Kidney (tissue), 14 donors: ENCODE data around the gene ICA1. TPM values are rescaled to one million over a fixed set of nuclear protein-coding genes. Genes with fewer than 3 reads are reported as not detected.
A peak's percentile ranks its signal among the peaks of the same experiment; 100 is the strongest.

Source experiments
- DNase-seq, 5 donors: peaks; one replicate each; pipeline ENCODE4 v3.0.0-alpha.2; 2013 to 2020
- FAIRE-seq: peaks from 2 replicates; lab custom pipeline; 2012; peaks lifted over from hg19 to GRCh38; lab: Jason Lieb, UNC
- H3K27ac ChIP-seq, 2 donors: one replicate each; pipeline ENCODE4 v1.7.0; 2013; ENCODE audit warnings: low read depth in 2 of 2, low read length in 2 of 2, inconsistent platforms in 1 of 2
- H3K27me3 ChIP-seq: one replicate; pipeline ENCODE4 v1.7.1; 2013; ENCODE audit warnings: low read length, inconsistent platforms; ENCODE audit not compliant: control insufficient read depth, insufficient read depth
- H3K36me3 ChIP-seq, 3 donors: one replicate each; pipeline versions ENCODE4 v1.7.0 to v1.7.1; 2013; ENCODE audit warnings: low read length in 3 of 3, control low read depth in 1 of 3, inconsistent platforms in 1 of 3; ENCODE audit not compliant: insufficient read depth in 3 of 3, control insufficient read depth in 2 of 3
- H3K4me1 ChIP-seq, 3 donors: one replicate each; pipeline versions ENCODE4 v1.7.0 to v1.7.1; 2013; ENCODE audit warnings: low read length in 3 of 3, inconsistent platforms in 1 of 3, low read depth in 1 of 3; ENCODE audit not compliant: control insufficient read depth in 2 of 3, insufficient read depth in 2 of 3
- H3K4me3 ChIP-seq, 3 donors: one replicate each; pipeline versions ENCODE4 v1.7.0 to v1.8.1; 2013; ENCODE audit warnings: low read length in 3 of 3, control low read depth in 1 of 3, inconsistent platforms in 1 of 3
- H3K9ac ChIP-seq, 3 donors: one replicate each; pipeline versions ENCODE4 v1.7.0 to v1.7.1; 2013; ENCODE audit warnings: low read length in 3 of 3, control low read depth in 1 of 3, inconsistent platforms in 1 of 3
- H3K9me3 ChIP-seq, 3 donors: one replicate each; pipeline versions ENCODE4 v1.7.0 to v1.7.1; 2013; ENCODE audit warnings: low read length in 3 of 3, control low read depth in 1 of 3, inconsistent platforms in 1 of 3; ENCODE audit not compliant: control insufficient read depth in 2 of 3, insufficient read depth in 1 of 3
- intact Hi-C: fragments of 100-400 bp; cut with DNase I; formaldehyde crosslinking; loops from one replicate; pipeline ENCODE4 v1.11.1; 2022
- polyA plus RNA-seq: library from polyadenylated mRNA; stranded (reverse); fragments of 350-450 nt; fragmentation: Illumina TruSeq; extraction: RNeasy Lipid Tissue Mini Kit (QIAGEN cat#74804); gene quantifications from one replicate; pipeline ENCODE4 v1.2.3, GENCODE V29; 2014; ENCODE audit warnings: low read depth, low replicate concordance; ENCODE audit not compliant: insufficient read depth
- total RNA-seq: library from RNA; stranded (reverse); fragmentation: NEBNext Ultra II Directional; extraction: Animal tissue kit (Norgen Biotek cat#: 25700); gene quantifications from one replicate; pipeline ENCODE4 v1.2.1, GENCODE V29; 2021
- TF ChIP-seq, protein P1 (sequence below): IDR thresholded peaks from 3 replicates; pipeline ENCODE4 v1.5.1; 2012; ENCODE audit warnings: mild to moderate bottlenecking, moderate library complexity, borderline replicate concordance; ENCODE audit not compliant: insufficient read depth; ENCODE audit errors: extremely low read depth
- donor health status: control.
- donor health status: control.
- donor health status: control.
- donor health status: control.
- donor health status: control.
- donor health status: DM: yes; HTN: yes; CAD: no.
- donor health status: Normal renal cell carcinoma (clear cell type).

ICA1 gene
- total and polyA plus RNA-seq, 2 donors from 2014 or later, result 24.2 to 41.8 TPM

DNA sequence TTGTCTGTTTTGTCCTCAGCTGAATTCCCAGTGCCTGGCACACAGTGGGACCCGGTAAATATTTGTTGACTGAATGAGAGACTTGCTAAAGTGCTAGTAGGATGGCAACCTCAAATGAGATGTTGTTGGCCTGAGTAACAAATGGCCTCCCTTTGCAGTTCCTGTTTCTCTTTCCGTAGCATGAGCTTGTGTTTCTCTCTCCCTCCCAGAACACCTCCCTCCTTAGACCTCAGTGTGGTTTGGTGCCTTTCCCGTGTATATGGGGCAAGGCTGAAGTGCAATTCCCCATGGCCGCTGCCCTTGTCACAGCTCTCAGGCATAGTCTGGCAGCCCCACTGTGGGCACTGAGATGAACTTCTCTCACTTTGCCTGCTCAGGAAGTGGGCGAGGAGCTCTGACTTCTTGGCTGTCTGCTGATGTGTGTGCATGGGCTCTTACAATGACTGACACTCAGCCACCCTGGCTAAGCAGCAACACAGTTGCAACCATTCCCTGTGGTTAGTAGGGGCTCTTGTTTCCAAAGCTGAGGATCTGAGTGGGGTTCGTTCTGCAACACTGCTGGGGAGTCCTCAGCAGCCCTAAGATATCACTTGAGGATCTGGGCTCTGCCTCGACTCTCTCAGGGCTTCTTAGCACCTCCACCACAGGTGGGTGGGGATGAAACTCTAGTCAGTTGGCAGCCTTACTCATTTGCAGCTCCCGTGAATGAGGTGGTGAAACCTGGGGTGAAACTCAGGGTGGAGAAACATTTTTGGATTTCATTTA lies 136.1 kb downstream of the ICA1 start:
- DNase-seq, result peak in 1 of 5 donors; percentile 65
- TF ChIP-seq, protein P1, sequence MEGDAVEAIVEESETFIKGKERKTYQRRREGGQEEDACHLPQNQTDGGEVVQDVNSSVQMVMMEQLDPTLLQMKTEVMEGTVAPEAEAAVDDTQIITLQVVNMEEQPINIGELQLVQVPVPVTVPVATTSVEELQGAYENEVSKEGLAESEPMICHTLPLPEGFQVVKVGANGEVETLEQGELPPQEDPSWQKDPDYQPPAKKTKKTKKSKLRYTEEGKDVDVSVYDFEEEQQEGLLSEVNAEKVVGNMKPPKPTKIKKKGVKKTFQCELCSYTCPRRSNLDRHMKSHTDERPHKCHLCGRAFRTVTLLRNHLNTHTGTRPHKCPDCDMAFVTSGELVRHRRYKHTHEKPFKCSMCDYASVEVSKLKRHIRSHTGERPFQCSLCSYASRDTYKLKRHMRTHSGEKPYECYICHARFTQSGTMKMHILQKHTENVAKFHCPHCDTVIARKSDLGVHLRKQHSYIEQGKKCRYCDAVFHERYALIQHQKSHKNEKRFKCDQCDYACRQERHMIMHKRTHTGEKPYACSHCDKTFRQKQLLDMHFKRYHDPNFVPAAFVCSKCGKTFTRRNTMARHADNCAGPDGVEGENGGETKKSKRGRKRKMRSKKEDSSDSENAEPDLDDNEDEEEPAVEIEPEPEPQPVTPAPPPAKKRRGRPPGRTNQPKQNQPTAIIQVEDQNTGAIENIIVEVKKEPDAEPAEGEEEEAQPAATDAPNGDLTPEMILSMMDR, result no peak
- H3K9me3 ChIP-seq, result no peaks in the 10 kb centered on the region
- no peak overlapping the region for H3K9ac ChIP-seq
- no peaks in the 10 kb centered on the region for H3K27me3 ChIP-seq
- no peak for FAIRE-seq
- H3K27ac ChIP-seq, result no peak overlapping the region
- intact Hi-C loops, result no loop called here
- no peak overlapping the region for H3K4me3 ChIP-seq
- H3K36me3 ChIP-seq, result peaks cover 0 to 2% (median 0%) of the 10 kb centered on the region in 3 donors
- H3K4me1 ChIP-seq, result peaks cover 0 to 5% (median 2%) of the 10 kb centered on the region in 3 donors

DNA sequence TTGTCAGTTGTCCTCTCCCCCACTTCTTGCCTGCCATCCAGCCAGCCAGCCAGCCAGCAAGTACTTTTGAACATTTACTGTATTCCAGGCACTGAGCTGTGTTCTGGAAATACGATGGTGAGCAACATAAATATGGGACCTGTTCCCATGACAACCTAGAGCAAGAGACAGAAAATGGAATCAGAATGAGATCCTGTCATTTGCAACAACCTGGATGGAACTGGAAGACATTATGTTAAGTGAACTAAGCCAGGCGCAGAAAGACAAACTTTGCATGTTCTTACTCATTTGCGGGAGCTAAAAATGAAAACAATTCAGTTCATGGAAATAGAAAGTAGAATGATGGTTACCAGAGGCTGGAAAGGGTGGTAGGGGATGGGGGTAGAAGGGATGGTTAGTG lies 140.7 kb downstream of the ICA1 start:
- Histone ChIP-seq H3K4me3 (no peak overlapping the region), H3K9me3 (no peaks in the 10 kb centered on the region), H3K36me3 (peaks cover 0 to 2% (median 0%) of the 10 kb centered on the region in 3 donors), H3K27ac (no peak overlapping the region), H3K27me3 (no peaks in the 10 kb centered on the region), H3K9ac (no peak overlapping the region), H3K4me1 (peaks cover 0 to 2% (median 0%) of the 10 kb centered on the region in 3 donors)
- FAIRE-seq, result no peak
- DNase-seq, result no peak
- TF ChIP-seq, protein P1, result no peak
- intact Hi-C loops, result no loop called here

DNA sequence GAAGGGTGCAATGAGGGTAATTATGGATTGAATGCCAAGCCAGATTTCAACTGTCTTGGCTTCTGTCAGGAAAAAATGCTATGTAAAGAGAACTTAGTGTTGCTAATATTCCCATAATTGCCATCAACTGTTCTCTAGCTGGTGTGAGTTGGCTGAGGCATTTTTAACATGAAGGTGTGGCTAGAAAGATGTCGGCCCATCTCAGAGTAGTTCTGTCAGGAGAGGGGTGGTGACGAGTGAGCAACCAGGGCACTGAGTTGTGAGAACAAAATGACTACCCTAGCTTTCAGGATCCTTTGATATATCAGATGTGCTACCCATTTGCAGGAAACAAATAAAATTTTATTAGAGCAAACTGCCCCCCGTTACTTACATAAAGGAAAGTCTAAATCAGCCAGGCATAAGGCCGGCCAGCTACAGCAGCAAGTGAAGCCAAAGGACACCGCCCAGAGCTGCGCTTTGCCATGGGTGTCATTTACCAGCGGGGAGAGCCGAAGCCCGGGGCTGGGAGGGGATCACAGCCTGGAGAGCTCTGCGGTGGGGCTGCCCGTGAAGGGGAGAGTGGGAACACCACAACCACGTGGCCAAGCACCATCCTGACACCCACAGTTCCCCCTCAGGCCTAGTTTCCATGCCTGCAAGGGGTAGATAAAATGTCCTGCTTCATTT lies 141.4 kb downstream of the ICA1 start:
- no peak overlapping the region for H3K4me3 ChIP-seq
- intact Hi-C loops, result no loop called here
- FAIRE-seq, result no peak
- no peak overlapping the region for H3K9ac ChIP-seq
- no peak overlapping the region for H3K27ac ChIP-seq
- DNase-seq, result no peak
- no peaks in the 10 kb centered on the region for H3K9me3 ChIP-seq
- peaks cover 0 to 2% (median 0%) of the 10 kb centered on the region in 3 donors for H3K36me3 ChIP-seq
- H3K27me3 ChIP-seq, result no peaks in the 10 kb centered on the region
- H3K4me1 ChIP-seq, result peaks cover 0 to 2% (median 0%) of the 10 kb centered on the region in 3 donors
- TF ChIP-seq, protein P1, result no peak
